Measurements from ENCODE around the gene SLC35B2.

GRCh38 chr6:44269178-44269920 is 12.0 kb upstream of the SLC35B2 start:
- TF ChIP-seq, protein P1, sequence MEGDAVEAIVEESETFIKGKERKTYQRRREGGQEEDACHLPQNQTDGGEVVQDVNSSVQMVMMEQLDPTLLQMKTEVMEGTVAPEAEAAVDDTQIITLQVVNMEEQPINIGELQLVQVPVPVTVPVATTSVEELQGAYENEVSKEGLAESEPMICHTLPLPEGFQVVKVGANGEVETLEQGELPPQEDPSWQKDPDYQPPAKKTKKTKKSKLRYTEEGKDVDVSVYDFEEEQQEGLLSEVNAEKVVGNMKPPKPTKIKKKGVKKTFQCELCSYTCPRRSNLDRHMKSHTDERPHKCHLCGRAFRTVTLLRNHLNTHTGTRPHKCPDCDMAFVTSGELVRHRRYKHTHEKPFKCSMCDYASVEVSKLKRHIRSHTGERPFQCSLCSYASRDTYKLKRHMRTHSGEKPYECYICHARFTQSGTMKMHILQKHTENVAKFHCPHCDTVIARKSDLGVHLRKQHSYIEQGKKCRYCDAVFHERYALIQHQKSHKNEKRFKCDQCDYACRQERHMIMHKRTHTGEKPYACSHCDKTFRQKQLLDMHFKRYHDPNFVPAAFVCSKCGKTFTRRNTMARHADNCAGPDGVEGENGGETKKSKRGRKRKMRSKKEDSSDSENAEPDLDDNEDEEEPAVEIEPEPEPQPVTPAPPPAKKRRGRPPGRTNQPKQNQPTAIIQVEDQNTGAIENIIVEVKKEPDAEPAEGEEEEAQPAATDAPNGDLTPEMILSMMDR (IDR thresholded peaks at IDR 0.05; ENCODE audit: poor library complexity), result no peak
- TF ChIP-seq EZH2 (IDR thresholded peaks at IDR 0.05; ENCODE audit: borderline replicate concordance), result no peak
- TF ChIP-seq EZH2phosphoT487 (IDR thresholded peaks at IDR 0.05; ENCODE audit: low read depth, severe bottlenecking, unreplicated experiment), result no peak
